HepG2 (cell line): Measurements from ENCODE around the gene TNFAIP1. TPM values are rescaled to one million over a fixed set of nuclear protein-coding genes. Genes with fewer than 3 reads are reported as not detected.
A peak's percentile ranks its signal among the peaks of the same experiment; 100 is the strongest.

ENCODE experiments used
- BORCS8-MEF2B ChIP-seq: sonication (generic); formaldehyde crosslinking; IDR thresholded peaks from 2 replicates; pipeline ENCODE4 v1.8.0; 2022; ENCODE audit warnings: mild to moderate bottlenecking, missing genetic modification reagents
- CBX1 ChIP-seq: IDR thresholded peaks from one replicate; pipeline ENCODE4 v1.6.1; 2016; ENCODE audit warnings: antibody characterized with exemption, low read depth
- HDAC2 ChIP-seq: sonication (generic); formaldehyde crosslinking; IDR thresholded peaks from 2 replicates; pipeline ENCODE4 v1.4.0; 2020; ENCODE audit warnings: missing genetic modification reagents
- HES4 ChIP-seq: sonication (generic); formaldehyde crosslinking; IDR thresholded peaks from 2 replicates; pipeline ENCODE4 v1.9.0; 2021; ENCODE audit warnings: mild to moderate bottlenecking, missing genetic modification reagents, borderline replicate concordance
- MAFK ChIP-seq, 2 experiments: IDR thresholded peaks in 1 of 2; conservative IDR thresholded peaks in 1 of 2; 2 replicates each; pipeline ENCODE4 v1.6.1; 2011; ENCODE audit warnings: improper control_type of control experiment in 2 of 2, low read length in 2 of 2
- NFATC3 ChIP-seq: sonication (generic); formaldehyde crosslinking; IDR thresholded peaks from 2 replicates; pipeline ENCODE4 v1.5.1; 2020; ENCODE audit warnings: mild to moderate bottlenecking, missing genetic modification reagents
- NFE2 ChIP-seq: sonication (generic); formaldehyde crosslinking; IDR thresholded peaks from 2 replicates; pipeline ENCODE4 v1.4.0; 2020; ENCODE audit warnings: missing genetic modification reagents
- NKX3-1 ChIP-seq: sonication (generic); formaldehyde crosslinking; IDR thresholded peaks from 2 replicates; pipeline ENCODE4 v1.5.0; 2020; ENCODE audit warnings: missing genetic modification reagents
- SAFB2 ChIP-seq: sonication (generic); formaldehyde crosslinking; IDR thresholded peaks from 2 replicates; pipeline ENCODE4 v1.5.1; 2020; ENCODE audit warnings: missing genetic modification reagents, low read depth, mild to moderate bottlenecking, borderline replicate concordance
- STAG1 ChIP-seq: sonication (generic); formaldehyde crosslinking; IDR thresholded peaks from 2 replicates; pipeline ENCODE4 v1.4.0; 2020; ENCODE audit warnings: missing genetic modification reagents
- XRCC5 ChIP-seq: fragments of 200-400 bp; formaldehyde crosslinking; optimal IDR thresholded peaks from 2 replicates; pipeline ENCODE3; 2017; ENCODE audit warnings: mild to moderate bottlenecking, low read length
- ZBTB7A ChIP-seq: sonication (generic); formaldehyde crosslinking; IDR thresholded peaks from 2 replicates; pipeline ENCODE4 v1.8.0; 2022; ENCODE audit warnings: mild to moderate bottlenecking, missing genetic modification reagents
- ZNF205 ChIP-seq: IDR thresholded peaks from 2 replicates; pipeline ENCODE4 v1.6.1; 2018; ENCODE audit warnings: missing biosample characterization, missing genetic modification reagents
- ZNF746 ChIP-seq: sonication (generic); formaldehyde crosslinking; IDR thresholded peaks from 2 replicates; pipeline ENCODE4 v1.8.0; 2022; ENCODE audit warnings: mild to moderate bottlenecking, missing genetic modification reagents
- ZNF891 ChIP-seq: sonication (generic); formaldehyde crosslinking; IDR thresholded peaks from 2 replicates; pipeline ENCODE4 v1.5.0; 2020; ENCODE audit warnings: mild to moderate bottlenecking, missing genetic modification reagents
- ZSCAN25 ChIP-seq: sonication (generic); formaldehyde crosslinking; IDR thresholded peaks from 2 replicates; pipeline ENCODE4 v1.8.0; 2022; ENCODE audit warnings: mild to moderate bottlenecking, missing genetic modification reagents
- polyA plus RNA-seq, 8 experiments: library from polyadenylated mRNA; depleted of rRNA in 3 of 8; stranded (reverse) in 7 of 8; unstranded in 1 of 8; fragments of >200 nt; fragmentation: Illumina TruSeq in 4 of 8; extraction: Trizol in 4 of 8; gene quantifications; 2 replicates each; pipeline versions ENCODE4 v1.2.1 to v1.2.3, GENCODE V29; 2011 to 2016; ENCODE audit warnings: low read depth in 4 of 8, missing spikeins in 1 of 8, mixed read lengths in 1 of 8; ENCODE audit not compliant: insufficient read depth in 1 of 8
- total RNA-seq, 5 experiments: library from RNA; depleted of rRNA; stranded (reverse); fragments of >200 nt; fragmentation: Illumina TruSeq; extraction: Trizol; gene quantifications; 2 replicates each; pipeline ENCODE4 v1.2.3, GENCODE V29; 2016; ENCODE audit warnings: low read depth in 1 of 5
- TF ChIP-seq, protein P1 (sequence below): IDR thresholded peaks from 2 replicates; pipeline ENCODE4 v1.6.1; 2012; ENCODE audit warnings: inconsistent platforms
- TF ChIP-seq, protein P2 (sequence below): sonication (generic); formaldehyde crosslinking; IDR thresholded peaks from 2 replicates; pipeline ENCODE4 v1.5.0; 2020; ENCODE audit warnings: missing genetic modification reagents
- TF ChIP-seq, protein P3 (sequence below): sonication (generic); formaldehyde crosslinking; IDR thresholded peaks from 2 replicates; pipeline ENCODE4 v1.5.0; 2020; ENCODE audit warnings: missing genetic modification reagents
- TF ChIP-seq, protein P4 (sequence below): IDR thresholded peaks from 2 replicates; pipeline ENCODE4 v1.6.1; 2016; ENCODE audit warnings: mild to moderate bottlenecking
- TF ChIP-seq, protein P5 (sequence below): fragments of 450-650 bp; IDR thresholded peaks from 2 replicates; pipeline ENCODE4 v1.6.1; 2016
- TF ChIP-seq, protein P6 (sequence below), 2 experiments: sonication (generic) in 1 of 2; formaldehyde crosslinking in 1 of 2; IDR thresholded peaks; 2 replicates each; pipeline versions ENCODE4 v1.4.0 to v1.6.1; 2018 to 2020; ENCODE audit warnings: missing genetic modification reagents in 2 of 2, borderline replicate concordance in 1 of 2, low read depth in 1 of 2, mild to moderate bottlenecking in 1 of 2, missing biosample characterization in 1 of 2

Gene TNFAIP1
- total and polyA plus RNA-seq, 2 of the 13 experiments (the other 11 are each of a cell fraction or from before 2014, with no cell fraction given) = 17.5 to 40.6 TPM

DNA sequence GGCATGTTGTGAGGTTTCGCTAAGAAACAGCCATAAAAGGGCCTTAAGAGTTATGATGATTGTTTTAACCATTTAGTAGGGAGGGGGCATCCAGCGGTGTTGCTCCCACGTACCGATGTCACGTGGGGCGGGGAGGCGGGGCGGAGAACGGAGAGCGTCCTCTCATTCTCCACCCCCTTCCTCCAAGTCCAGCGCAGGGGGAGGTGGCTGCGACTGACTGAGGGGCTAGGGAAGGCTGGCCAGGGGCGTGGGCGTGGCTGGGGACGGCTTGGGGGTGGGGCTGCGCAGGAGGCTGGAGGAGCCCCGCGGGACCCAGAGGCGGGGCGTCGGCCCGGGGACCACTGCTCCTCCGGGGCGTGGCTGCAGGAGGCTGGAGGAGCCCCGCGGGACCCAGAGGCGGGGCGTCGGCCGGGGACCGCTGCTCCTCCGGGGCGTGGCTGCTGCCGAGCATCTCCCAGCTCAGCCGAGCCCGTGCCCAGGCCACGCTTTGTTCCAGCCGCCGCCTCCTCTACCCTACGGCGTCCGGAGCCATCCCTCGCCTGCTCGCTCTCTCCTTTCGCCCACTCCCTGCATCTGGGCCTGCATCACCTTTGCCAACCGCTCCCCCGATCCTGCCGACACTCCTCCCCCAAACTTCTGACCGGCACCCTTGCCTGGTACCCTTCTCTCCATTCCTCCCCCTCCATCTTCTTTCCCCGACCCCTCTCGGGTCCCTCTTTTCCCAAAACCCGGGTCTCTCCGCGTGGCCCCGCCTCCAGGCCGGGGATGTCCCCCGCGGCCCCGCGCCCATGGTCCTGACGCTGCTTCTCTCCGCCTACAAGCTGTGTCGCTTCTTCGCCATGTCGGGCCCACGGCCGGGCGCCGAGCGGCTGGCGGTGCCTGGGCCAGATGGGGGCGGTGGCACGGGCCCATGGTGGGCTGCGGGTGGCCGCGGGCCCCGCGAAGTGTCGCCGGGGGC is 36.0 kb downstream of the TNFAIP1 start, which contains the start of gene SARM1 (continued):
- peak; percentile 88 for TF ChIP-seq ZSCAN25
- TF ChIP-seq ZNF205 = no peak
- TF ChIP-seq NFE2 (CRISPR knock-in tag) = no peak
- TF ChIP-seq, protein P1, sequence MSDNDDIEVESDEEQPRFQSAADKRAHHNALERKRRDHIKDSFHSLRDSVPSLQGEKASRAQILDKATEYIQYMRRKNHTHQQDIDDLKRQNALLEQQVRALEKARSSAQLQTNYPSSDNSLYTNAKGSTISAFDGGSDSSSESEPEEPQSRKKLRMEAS = peak; percentile 58; the same call in 1 of the 2 replicates
- TF ChIP-seq, protein P2, sequence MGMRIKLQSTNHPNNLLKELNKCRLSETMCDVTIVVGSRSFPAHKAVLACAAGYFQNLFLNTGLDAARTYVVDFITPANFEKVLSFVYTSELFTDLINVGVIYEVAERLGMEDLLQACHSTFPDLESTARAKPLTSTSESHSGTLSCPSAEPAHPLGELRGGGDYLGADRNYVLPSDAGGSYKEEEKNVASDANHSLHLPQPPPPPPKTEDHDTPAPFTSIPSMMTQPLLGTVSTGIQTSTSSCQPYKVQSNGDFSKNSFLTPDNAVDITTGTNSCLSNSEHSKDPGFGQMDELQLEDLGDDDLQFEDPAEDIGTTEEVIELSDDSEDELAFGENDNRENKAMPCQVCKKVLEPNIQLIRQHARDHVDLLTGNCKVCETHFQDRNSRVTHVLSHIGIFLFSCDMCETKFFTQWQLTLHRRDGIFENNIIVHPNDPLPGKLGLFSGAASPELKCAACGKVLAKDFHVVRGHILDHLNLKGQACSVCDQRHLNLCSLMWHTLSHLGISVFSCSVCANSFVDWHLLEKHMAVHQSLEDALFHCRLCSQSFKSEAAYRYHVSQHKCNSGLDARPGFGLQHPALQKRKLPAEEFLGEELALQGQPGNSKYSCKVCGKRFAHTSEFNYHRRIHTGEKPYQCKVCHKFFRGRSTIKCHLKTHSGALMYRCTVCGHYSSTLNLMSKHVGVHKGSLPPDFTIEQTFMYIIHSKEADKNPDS = no peak
- TF ChIP-seq STAG1 (CRISPR knock-in tag) = no peak
- TF ChIP-seq ZNF746 (CRISPR knock-in tag) = no peak
- no peak for TF ChIP-seq ZNF891 (CRISPR knock-in tag)
- no peak for TF ChIP-seq CBX1
- TF ChIP-seq, protein P3, sequence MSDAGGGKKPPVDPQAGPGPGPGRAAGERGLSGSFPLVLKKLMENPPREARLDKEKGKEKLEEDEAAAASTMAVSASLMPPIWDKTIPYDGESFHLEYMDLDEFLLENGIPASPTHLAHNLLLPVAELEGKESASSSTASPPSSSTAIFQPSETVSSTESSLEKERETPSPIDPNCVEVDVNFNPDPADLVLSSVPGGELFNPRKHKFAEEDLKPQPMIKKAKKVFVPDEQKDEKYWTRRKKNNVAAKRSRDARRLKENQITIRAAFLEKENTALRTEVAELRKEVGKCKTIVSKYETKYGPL (CRISPR knock-in tag) = no peak
- TF ChIP-seq NFATC3 (CRISPR knock-in tag) = no peak
- TF ChIP-seq, protein P4, sequence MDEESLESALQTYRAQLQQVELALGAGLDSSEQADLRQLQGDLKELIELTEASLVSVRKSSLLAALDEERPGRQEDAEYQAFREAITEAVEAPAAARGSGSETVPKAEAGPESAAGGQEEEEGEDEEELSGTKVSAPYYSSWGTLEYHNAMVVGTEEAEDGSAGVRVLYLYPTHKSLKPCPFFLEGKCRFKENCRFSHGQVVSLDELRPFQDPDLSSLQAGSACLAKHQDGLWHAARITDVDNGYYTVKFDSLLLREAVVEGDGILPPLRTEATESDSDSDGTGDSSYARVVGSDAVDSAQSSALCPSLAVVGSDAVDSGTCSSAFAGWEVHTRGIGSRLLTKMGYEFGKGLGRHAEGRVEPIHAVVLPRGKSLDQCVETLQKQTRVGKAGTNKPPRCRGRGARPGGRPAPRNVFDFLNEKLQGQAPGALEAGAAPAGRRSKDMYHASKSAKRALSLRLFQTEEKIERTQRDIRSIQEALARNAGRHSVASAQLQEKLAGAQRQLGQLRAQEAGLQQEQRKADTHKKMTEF (CRISPR knock-in tag) = no peak
- no peak for TF ChIP-seq HES4
- TF ChIP-seq BORCS8-MEF2B = no peak
- TF ChIP-seq, protein P5, sequence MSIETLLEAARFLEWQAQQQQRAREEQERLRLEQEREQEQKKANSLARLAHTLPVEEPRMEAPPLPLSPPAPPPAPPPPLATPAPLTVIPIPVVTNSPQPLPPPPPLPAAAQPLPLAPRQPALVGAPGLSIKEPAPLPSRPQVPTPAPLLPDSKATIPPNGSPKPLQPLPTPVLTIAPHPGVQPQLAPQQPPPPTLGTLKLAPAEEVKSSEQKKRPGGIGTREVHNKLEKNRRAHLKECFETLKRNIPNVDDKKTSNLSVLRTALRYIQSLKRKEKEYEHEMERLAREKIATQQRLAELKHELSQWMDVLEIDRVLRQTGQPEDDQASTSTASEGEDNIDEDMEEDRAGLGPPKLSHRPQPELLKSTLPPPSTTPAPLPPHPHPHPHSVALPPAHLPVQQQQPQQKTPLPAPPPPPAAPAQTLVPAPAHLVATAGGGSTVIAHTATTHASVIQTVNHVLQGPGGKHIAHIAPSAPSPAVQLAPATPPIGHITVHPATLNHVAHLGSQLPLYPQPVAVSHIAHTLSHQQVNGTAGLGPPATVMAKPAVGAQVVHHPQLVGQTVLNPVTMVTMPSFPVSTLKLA = 0 out of 2 replicates have a peak, but pooled peaks have one; percentile 11
- TF ChIP-seq XRCC5 = no peak
- TF ChIP-seq MAFK (conservative IDR thresholded peaks at IDR 0.05 in 1 of 2, IDR thresholded peaks at IDR 0.05 in 1 of 2; ENCODE audit: low read length in 2 of 2) = no peak
- TF ChIP-seq NKX3-1 (CRISPR knock-in tag) = no peak
- TF ChIP-seq SAFB2 = no peak
- TF ChIP-seq, protein P6, sequence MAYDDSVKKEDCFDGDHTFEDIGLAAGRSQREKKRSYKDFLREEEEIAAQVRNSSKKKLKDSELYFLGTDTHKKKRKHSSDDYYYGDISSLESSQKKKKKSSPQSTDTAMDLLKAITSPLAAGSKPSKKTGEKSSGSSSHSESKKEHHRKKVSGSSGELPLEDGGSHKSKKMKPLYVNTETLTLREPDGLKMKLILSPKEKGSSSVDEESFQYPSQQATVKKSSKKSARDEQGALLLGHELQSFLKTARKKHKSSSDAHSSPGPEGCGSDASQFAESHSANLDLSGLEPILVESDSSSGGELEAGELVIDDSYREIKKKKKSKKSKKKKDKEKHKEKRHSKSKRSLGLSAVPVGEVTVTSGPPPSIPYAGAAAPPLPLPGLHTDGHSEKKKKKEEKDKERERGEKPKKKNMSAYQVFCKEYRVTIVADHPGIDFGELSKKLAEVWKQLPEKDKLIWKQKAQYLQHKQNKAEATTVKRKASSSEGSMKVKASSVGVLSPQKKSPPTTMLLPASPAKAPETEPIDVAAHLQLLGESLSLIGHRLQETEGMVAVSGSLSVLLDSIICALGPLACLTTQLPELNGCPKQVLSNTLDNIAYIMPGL (CRISPR knock-in tag; IDR thresholded peaks at IDR 0.05; ENCODE audit: borderline replicate concordance in 1 of 2, low read depth in 1 of 2) = no peak
- no peak for TF ChIP-seq HDAC2 (CRISPR knock-in tag)
- TF ChIP-seq ZBTB7A = 0 out of 2 replicates have a peak, but pooled peaks have one; percentile 43
